SK-N-SH (cell line): ENCODE data around the gene CPNE4. TPM values are rescaled to one million over a fixed set of nuclear protein-coding genes. Genes with fewer than 3 reads are reported as not detected.

Experiments used
- CTCF ChIA-PET: fragments of 300-600, 350-600 bp; formaldehyde crosslinking; extraction: SDS; loops from one replicate; lab custom pipeline; 2021; lab: Yijun Ruan, JAX
- POLR2A ChIA-PET: fragments of 350-600 bp; sonication (Branson Sonifier 250); formaldehyde crosslinking; extraction: SDS; loops from one replicate; lab custom pipeline; 2020; ENCODE audit warnings: antibody characterized with exemption, inconsistent platforms; lab: Yijun Ruan, JAX
- DNase-seq: peaks from one replicate; pipeline ENCODE4 v3.0.0; 2012
- H2AFZ ChIP-seq: fragments of 200-600 bp; sonication (generic); 2 replicates; pipeline ENCODE4 v1.8.1; 2016; ENCODE audit warnings: antibody characterized with exemption, mild to moderate bottlenecking, low read depth
- H3F3A ChIP-seq: fragments of 200-600 bp; sonication (generic); replicated peaks from 2 replicates; pipeline ENCODE3; 2016; ENCODE audit warnings: antibody characterized with exemption, mild to moderate bottlenecking; ENCODE audit not compliant: insufficient read depth
- H3K27ac ChIP-seq, 2 experiments: fragments of 200-500 bp in 1 of 2; fragments of 200-600 bp in 1 of 2; sonication (Bioruptor generic) in 1 of 2; sonication (generic), shearing (Covaris generic) in 1 of 2; 2 replicates each; pipeline versions ENCODE4 v1.5.1 to v1.6.1; 2014 to 2016; ENCODE audit warnings: low read depth in 2 of 2, inconsistent platforms in 1 of 2, low read length in 1 of 2, mild to moderate bottlenecking in 1 of 2, mixed read lengths in 1 of 2
- H3K27me3 ChIP-seq: fragments of 200-600 bp; sonication (generic), shearing (Covaris generic); 2 replicates; pipeline ENCODE4 v1.6.1; 2016; ENCODE audit warnings: mixed run types; ENCODE audit not compliant: insufficient read depth
- H3K36me3 ChIP-seq, 2 experiments: fragments of 200-500 bp in 1 of 2; fragments of 200-600 bp in 1 of 2; sonication (Bioruptor generic) in 1 of 2; sonication (generic) in 1 of 2; replicated peaks in 1 of 2; 2 replicates each; pipeline versions ENCODE3 to v1.5.1; 2014 to 2016; ENCODE audit warnings: low read length in 1 of 2, mild to moderate bottlenecking in 1 of 2; ENCODE audit not compliant: insufficient read depth in 2 of 2, control insufficient read depth in 1 of 2
- H3K4me1 ChIP-seq, 2 experiments: fragments of 200-500 bp in 1 of 2; fragments of 200-600 bp in 1 of 2; sonication (Bioruptor generic) in 1 of 2; sonication (generic), shearing (Covaris generic) in 1 of 2; 2 replicates each; pipeline versions ENCODE4 v1.5.1 to v1.6.1; 2014 to 2016; ENCODE audit warnings: low read depth in 1 of 2, low read length in 1 of 2, mixed run types in 1 of 2; ENCODE audit not compliant: insufficient read depth in 2 of 2, control insufficient read depth in 1 of 2
- H3K4me2 ChIP-seq: fragments of 200-600 bp; sonication (generic), shearing (Covaris generic); 2 replicates; pipeline ENCODE4 v1.6.1; 2017; ENCODE audit warnings: mixed run types
- H3K4me3 ChIP-seq, 2 experiments: fragments of 200-500 bp in 1 of 2; fragments of 200-600 bp in 1 of 2; sonication (Bioruptor generic) in 1 of 2; sonication (generic), shearing (Covaris generic) in 1 of 2; 2 replicates each; pipeline versions ENCODE4 v1.5.1 to v1.8.1; 2014 to 2016; ENCODE audit warnings: low read depth in 2 of 2, inconsistent platforms in 1 of 2, low read length in 1 of 2, mild to moderate bottlenecking in 1 of 2, mixed read lengths in 1 of 2, moderate library complexity in 1 of 2
- H3K79me2 ChIP-seq: fragments of 200-600 bp; sonication (generic); 2 replicates; pipeline ENCODE4 v1.8.1; 2017; ENCODE audit warnings: mild to moderate bottlenecking; ENCODE audit not compliant: insufficient read depth
- H3K9ac ChIP-seq: fragments of 200-600 bp; sonication (generic); 2 replicates; pipeline ENCODE4 v1.6.1; 2017; ENCODE audit warnings: mixed run types
- H3K9me2 ChIP-seq: fragments of 200-600 bp; sonication (generic); 2 replicates; pipeline ENCODE4 v1.6.1; 2017; ENCODE audit warnings: mixed run types
- H3K9me3 ChIP-seq: fragments of 200-600 bp; sonication (generic); 2 replicates; pipeline ENCODE4 v1.6.1; 2017; ENCODE audit warnings: mixed run types, mild to moderate bottlenecking, moderate library complexity
- H4K20me1 ChIP-seq: fragments of 200-600 bp; sonication (generic); 2 replicates; pipeline ENCODE4 v1.6.1; 2017; ENCODE audit warnings: mild to moderate bottlenecking, mixed run types; ENCODE audit not compliant: insufficient read depth
- CHD2 ChIP-seq: fragments of 150-350 bp; IDR thresholded peaks from 2 replicates; pipeline ENCODE4 v1.6.1; 2018; ENCODE audit warnings: low read length; ENCODE audit not compliant: partially characterized antibody
- FOXJ3 ChIP-seq: sonication (generic); formaldehyde crosslinking; IDR thresholded peaks from 2 replicates; pipeline ENCODE4 v1.5.1; 2020; ENCODE audit warnings: mild to moderate bottlenecking, missing genetic modification reagents
- FOXM1 ChIP-seq: IDR thresholded peaks from 2 replicates; pipeline ENCODE4 v1.4.0; 2012; ENCODE audit warnings: low read depth, mild to moderate bottlenecking
- GATA2 ChIP-seq: sonication (generic); formaldehyde crosslinking; IDR thresholded peaks from 2 replicates; pipeline ENCODE4 v1.5.0; 2020; ENCODE audit warnings: mild to moderate bottlenecking, missing genetic modification reagents
- JUND ChIP-seq: IDR thresholded peaks from 2 replicates; pipeline ENCODE4 v1.4.0; 2012
- NFIC ChIP-seq: IDR thresholded peaks from 2 replicates; pipeline ENCODE4 v1.4.0; 2012; ENCODE audit warnings: borderline replicate concordance
- RAD21 ChIP-seq: IDR thresholded peaks from 2 replicates; pipeline ENCODE4 v1.6.1; 2012; ENCODE audit warnings: mild to moderate bottlenecking, low read length
- SIN3A ChIP-seq: IDR thresholded peaks from 2 replicates; pipeline ENCODE4 v1.6.1; 2012; ENCODE audit warnings: low read depth, mild to moderate bottlenecking, low read length, moderate library complexity, borderline replicate concordance
- SMC3 ChIP-seq: IDR thresholded peaks from 2 replicates; pipeline ENCODE4 v1.6.1; 2012; ENCODE audit warnings: low read depth, low read length, improper control_type of control experiment
- TEAD4 ChIP-seq: IDR thresholded peaks from 2 replicates; pipeline ENCODE4 v1.4.0; 2012; ENCODE audit warnings: mild to moderate bottlenecking, borderline replicate concordance; ENCODE audit not compliant: insufficient read depth
- polyA plus RNA-seq, 3 experiments: library from polyadenylated mRNA; depleted of rRNA; stranded (reverse); fragments of >200 nt; gene quantifications; 2 replicates each; pipeline ENCODE4 v1.2.3, GENCODE V29; 2012
- TF ChIP-seq, protein P1 (sequence below): IDR thresholded peaks from 2 replicates; pipeline ENCODE4 v1.4.0; 2012; ENCODE audit warnings: low read depth, borderline replicate concordance
- TF ChIP-seq, protein P2 (sequence below): fragments of 200-600 bp; sonication (generic); IDR thresholded peaks from 2 replicates; pipeline ENCODE4 v1.6.1; 2017; ENCODE audit warnings: antibody characterized with exemption, mild to moderate bottlenecking, moderate library complexity

The CPNE4 gene
- polyA plus RNA-seq, 1 of the 3 experiments (the other 2 are of a cell fraction): not detected

DNA sequence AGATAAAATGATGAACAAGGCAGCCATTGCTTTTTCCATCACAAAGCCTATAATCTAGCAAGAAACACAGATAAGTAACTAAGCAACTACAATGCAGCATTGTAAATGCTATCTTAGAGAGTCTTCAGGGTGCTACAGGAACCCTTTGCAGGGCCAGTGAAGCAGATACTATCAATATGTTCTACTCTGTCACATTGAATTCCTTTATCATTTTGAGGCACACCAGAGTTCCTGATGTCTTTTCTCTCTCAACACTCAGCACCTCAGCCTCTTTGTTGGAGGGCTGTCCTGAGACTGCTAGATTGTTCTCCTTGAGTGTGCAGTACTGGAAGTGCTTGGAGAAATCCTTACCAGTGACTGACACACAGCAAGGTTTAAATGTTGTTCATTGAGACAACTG lies 424.6 kb downstream of the CPNE4 start:
- Histone ChIP-seq H3K4me2 (no peak overlapping the region), H3K9me2 (no peaks in the 10 kb centered on the region), H4K20me1 (no peaks in the 10 kb centered on the region), H3K9ac (no peak overlapping the region), H3K36me3 (no peaks in the 10 kb centered on the region), H3K27ac (no peak overlapping the region), H2AFZ (no peak overlapping the region), H3K4me3 (no peak overlapping the region), H3K27me3 (no peaks in the 10 kb centered on the region), H3K9me3 (no peaks in the 10 kb centered on the region), H3K4me1 (no peaks in the 10 kb centered on the region), H3K79me2 (no peaks in the 10 kb centered on the region)
- POLR2A ChIA-PET: no interaction called here
- CTCF ChIA-PET: no interaction called here
- no peak for DNase-seq
- TF ChIP-seq JUND (no peak), GATA2 (CRISPR knock-in tag) (peak; percentile 52)
- TF ChIP-seq, all 33 proteins: peak for 1
- no peaks in the 10 kb centered on the region for H3F3A ChIP-seq

DNA sequence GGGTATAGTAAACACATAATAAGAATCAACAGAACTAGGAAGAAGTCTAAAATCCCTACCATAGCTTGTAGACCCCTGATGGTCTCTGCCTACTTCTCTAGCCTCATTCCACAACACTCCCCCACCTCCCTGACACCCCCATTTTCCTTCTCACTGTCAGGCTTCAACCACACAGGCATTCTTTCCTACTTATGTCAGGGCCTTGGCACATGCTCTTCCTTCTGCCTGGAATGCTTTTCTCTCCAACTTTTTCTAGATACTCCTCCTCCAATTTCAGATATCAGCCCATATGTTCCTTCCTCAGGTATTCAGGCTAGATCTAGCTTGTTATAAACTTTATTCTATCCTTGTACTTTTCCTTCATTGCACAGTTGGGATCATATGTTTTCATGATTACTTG lies 426.1 kb downstream of the CPNE4 start:
- Histone ChIP-seq H2AFZ (no peak overlapping the region), H3K36me3 (no peaks in the 10 kb centered on the region), H3K9ac (no peak overlapping the region), H3K9me3 (no peaks in the 10 kb centered on the region), H3K27me3 (no peaks in the 10 kb centered on the region), H3K4me2 (no peak overlapping the region), H4K20me1 (no peaks in the 10 kb centered on the region), H3K9me2 (no peaks in the 10 kb centered on the region), H3K27ac (no peak overlapping the region), H3K4me3 (no peak overlapping the region), H3K79me2 (no peaks in the 10 kb centered on the region), H3F3A (no peaks in the 10 kb centered on the region), H3K4me1 (no peaks in the 10 kb centered on the region)
- ChIA-PET CTCF (no interaction called here), POLR2A (no interaction called here)
- no peak for DNase-seq
- TF ChIP-seq NFIC (no peak), GATA2 (CRISPR knock-in tag) (no peak), FOXM1 (no peak), FOXJ3 (CRISPR knock-in tag) (no peak), RAD21 (no peak), SIN3A (no peak), CHD2 (no peak), SMC3 (no peak), TEAD4 (no peak)
- TF ChIP-seq, protein P1, sequence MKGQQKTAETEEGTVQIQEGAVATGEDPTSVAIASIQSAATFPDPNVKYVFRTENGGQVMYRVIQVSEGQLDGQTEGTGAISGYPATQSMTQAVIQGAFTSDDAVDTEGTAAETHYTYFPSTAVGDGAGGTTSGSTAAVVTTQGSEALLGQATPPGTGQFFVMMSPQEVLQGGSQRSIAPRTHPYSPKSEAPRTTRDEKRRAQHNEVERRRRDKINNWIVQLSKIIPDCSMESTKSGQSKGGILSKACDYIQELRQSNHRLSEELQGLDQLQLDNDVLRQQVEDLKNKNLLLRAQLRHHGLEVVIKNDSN: no peak
- TF ChIP-seq, protein P2, sequence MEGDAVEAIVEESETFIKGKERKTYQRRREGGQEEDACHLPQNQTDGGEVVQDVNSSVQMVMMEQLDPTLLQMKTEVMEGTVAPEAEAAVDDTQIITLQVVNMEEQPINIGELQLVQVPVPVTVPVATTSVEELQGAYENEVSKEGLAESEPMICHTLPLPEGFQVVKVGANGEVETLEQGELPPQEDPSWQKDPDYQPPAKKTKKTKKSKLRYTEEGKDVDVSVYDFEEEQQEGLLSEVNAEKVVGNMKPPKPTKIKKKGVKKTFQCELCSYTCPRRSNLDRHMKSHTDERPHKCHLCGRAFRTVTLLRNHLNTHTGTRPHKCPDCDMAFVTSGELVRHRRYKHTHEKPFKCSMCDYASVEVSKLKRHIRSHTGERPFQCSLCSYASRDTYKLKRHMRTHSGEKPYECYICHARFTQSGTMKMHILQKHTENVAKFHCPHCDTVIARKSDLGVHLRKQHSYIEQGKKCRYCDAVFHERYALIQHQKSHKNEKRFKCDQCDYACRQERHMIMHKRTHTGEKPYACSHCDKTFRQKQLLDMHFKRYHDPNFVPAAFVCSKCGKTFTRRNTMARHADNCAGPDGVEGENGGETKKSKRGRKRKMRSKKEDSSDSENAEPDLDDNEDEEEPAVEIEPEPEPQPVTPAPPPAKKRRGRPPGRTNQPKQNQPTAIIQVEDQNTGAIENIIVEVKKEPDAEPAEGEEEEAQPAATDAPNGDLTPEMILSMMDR: no peak
